DND-41 (cell line): ENCODE results near the gene SERHL2.

Source experiments
- EZH2 ChIP-seq: IDR thresholded peaks from 3 replicates; pipeline ENCODE4 v1.6.1; 2012; ENCODE audit warnings: borderline replicate concordance, low read depth, mild to moderate bottlenecking, moderate library complexity, low read length, inconsistent platforms; ENCODE audit not compliant: severe bottlenecking
- TF ChIP-seq, protein P1 (sequence below): IDR thresholded peaks from 2 replicates; pipeline ENCODE4 v1.5.1; 2012; ENCODE audit warnings: borderline replicate concordance, low read length, moderate library complexity, mild to moderate bottlenecking; ENCODE audit not compliant: poor library complexity, severe bottlenecking; ENCODE audit errors: extremely low read depth

DNA sequence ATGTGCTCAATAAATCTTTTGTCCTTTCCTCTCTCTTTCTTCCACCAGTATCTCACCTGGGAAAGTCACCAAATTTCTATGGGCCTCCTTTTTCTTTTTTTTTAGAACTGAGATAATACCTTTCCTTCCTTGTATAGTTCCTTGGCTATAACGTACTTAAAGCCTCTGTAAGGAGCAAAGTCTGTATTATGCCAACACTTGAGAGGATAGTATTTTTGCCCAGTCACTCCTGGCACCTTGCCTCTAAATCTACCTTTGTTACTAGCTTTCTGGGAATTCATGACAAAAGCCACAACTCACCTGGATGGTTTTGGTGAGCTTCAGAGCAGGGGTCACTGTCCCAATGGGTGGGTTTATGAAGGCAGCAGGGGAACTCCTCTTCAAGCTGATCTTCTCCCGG lies 48.7 kb downstream of the SERHL2 start:
- TF ChIP-seq, protein P1, sequence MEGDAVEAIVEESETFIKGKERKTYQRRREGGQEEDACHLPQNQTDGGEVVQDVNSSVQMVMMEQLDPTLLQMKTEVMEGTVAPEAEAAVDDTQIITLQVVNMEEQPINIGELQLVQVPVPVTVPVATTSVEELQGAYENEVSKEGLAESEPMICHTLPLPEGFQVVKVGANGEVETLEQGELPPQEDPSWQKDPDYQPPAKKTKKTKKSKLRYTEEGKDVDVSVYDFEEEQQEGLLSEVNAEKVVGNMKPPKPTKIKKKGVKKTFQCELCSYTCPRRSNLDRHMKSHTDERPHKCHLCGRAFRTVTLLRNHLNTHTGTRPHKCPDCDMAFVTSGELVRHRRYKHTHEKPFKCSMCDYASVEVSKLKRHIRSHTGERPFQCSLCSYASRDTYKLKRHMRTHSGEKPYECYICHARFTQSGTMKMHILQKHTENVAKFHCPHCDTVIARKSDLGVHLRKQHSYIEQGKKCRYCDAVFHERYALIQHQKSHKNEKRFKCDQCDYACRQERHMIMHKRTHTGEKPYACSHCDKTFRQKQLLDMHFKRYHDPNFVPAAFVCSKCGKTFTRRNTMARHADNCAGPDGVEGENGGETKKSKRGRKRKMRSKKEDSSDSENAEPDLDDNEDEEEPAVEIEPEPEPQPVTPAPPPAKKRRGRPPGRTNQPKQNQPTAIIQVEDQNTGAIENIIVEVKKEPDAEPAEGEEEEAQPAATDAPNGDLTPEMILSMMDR, result no peak
- no peak for TF ChIP-seq EZH2
